ENCODE data around the gene TBC1D2. TPM values are rescaled to one million over a fixed set of nuclear protein-coding genes. Genes with fewer than 3 reads are reported as not detected.

Gene TBC1D2
- total and polyA plus RNA-seq, 2 donors (not counting 3 experiments of a cell fraction or from before 2014, with no cell fraction given): 3.4 to 4.5 TPM

DNA sequence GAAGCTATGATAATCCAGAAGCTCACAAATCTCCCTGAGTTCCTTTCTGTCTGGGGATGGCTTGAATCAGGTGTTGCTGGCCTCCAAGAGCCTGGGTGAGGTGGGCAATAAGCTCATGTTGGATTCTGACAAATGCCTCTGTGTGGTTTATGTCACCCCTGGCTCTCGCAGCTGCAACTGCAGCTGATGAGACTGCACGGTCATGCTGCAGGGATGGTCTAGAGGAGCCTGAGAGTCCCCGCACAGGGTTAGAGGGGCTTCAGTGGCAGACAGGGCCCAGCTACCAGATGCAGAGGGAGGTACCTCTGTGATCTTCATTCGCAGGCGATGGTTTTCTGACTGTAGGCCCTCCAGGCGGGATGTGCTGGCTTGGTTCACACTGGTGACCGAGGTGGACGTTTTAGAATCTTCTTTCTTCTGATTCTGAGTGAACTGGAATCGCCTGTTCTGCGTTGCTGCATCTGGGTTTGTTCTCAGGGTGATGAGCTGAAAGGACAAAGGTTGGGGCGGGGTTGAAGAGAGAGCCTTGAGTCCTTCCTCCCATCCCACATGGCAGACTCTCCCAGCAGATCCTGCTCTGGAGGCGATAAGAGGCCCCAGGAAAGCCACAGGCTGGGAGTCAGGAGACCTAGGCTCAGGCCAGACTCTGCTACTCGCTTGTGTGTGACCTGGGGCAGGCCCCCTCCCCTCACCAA is 47.6 kb upstream of the TBC1D2 start:
- Histone ChIP-seq H3K9ac (replicated peaks; ENCODE audit: extremely low read depth, insufficient read depth, low read length) (no peak overlapping the region), H3K4me3 (replicated peaks in 1 of 3; ENCODE audit: insufficient read depth in 1 of 3, low read depth in 1 of 3, low read length in 3 of 3) (no peak overlapping the region), H3K27me3 (ENCODE audit: control insufficient read depth in 2 of 2, insufficient read depth in 2 of 2, low read length in 2 of 2) (no peaks in the 10 kb centered on the region), H3K9me1 (replicated peaks; ENCODE audit: control insufficient read depth, extremely low read depth, insufficient read depth, low read length) (no peaks in the 10 kb centered on the region), H3K4me2 (ENCODE audit: insufficient read depth, low read length) (no peak overlapping the region), H3K4me1 (ENCODE audit: control insufficient read depth, extremely low read depth, insufficient read depth, low read length) (peaks cover 6% of the 10 kb centered on the region), H3K27ac (ENCODE audit: insufficient read depth, low read depth, low read length) (no peak overlapping the region), H4K20me1 (replicated peaks; ENCODE audit: control insufficient read depth, extremely low read depth, insufficient read depth, low read length) (no peaks in the 10 kb centered on the region), H2AFZ (ENCODE audit: low read depth, low read length) (no peak overlapping the region), H3K36me3 (ENCODE audit: control insufficient read depth in 2 of 2, extremely low read depth in 1 of 2, insufficient read depth in 2 of 2, low read length in 2 of 2) (no peaks in the 10 kb centered on the region), H3K79me2 (ENCODE audit: control insufficient read depth, insufficient read depth, low read length) (no peaks in the 10 kb centered on the region), H3K9me3 (replicated peaks; ENCODE audit: control insufficient read depth, insufficient read depth, low read length) (no peaks in the 10 kb centered on the region)
- DNase-seq (ENCODE audit: low read depth, low spot score): no peak
- ChIA-PET CTCF (interaction anchor here (0.7 kb wide), 2 partner anchors 473 to 505 kb away, joined by 3 to 4 read pairs; no protein-coding TSS in a partner anchor), POLR2A (no interaction called here)
- intact Hi-C loops (cut with micrococcal nuclease) (no loop called here), dilution Hi-C loops (cut with MboI; ENCODE audit: extremely low pct_ligation_motif_present, low sequenced_read_pairs) (no loop called here)
- no peak for FAIRE-seq
- BruUV-seq (replicated peaks): no TSS peak
- TF ChIP-seq POLR2AphosphoS5 (IDR thresholded peaks at IDR 0.05; ENCODE audit: insufficient read depth, low read depth, low read length): no peak
- TF ChIP-seq, protein P1, sequence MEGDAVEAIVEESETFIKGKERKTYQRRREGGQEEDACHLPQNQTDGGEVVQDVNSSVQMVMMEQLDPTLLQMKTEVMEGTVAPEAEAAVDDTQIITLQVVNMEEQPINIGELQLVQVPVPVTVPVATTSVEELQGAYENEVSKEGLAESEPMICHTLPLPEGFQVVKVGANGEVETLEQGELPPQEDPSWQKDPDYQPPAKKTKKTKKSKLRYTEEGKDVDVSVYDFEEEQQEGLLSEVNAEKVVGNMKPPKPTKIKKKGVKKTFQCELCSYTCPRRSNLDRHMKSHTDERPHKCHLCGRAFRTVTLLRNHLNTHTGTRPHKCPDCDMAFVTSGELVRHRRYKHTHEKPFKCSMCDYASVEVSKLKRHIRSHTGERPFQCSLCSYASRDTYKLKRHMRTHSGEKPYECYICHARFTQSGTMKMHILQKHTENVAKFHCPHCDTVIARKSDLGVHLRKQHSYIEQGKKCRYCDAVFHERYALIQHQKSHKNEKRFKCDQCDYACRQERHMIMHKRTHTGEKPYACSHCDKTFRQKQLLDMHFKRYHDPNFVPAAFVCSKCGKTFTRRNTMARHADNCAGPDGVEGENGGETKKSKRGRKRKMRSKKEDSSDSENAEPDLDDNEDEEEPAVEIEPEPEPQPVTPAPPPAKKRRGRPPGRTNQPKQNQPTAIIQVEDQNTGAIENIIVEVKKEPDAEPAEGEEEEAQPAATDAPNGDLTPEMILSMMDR (IDR thresholded peaks at IDR 0.05; ENCODE audit: extremely low read depth in 1 of 2, insufficient read depth in 1 of 2, low read depth in 1 of 2, low read length in 2 of 2): no peak
- TF ChIP-seq MYC (IDR thresholded peaks at IDR 0.05; ENCODE audit: low read depth, low read length): no peak
- TF ChIP-seq JUN (IDR thresholded peaks at IDR 0.05; ENCODE audit: borderline replicate concordance, insufficient read depth, insufficient read length, low read depth): no peak
- no peak for TF ChIP-seq POLR2A (IDR thresholded peaks at IDR 0.05; ENCODE audit: low read depth, low read length)
- TF ChIP-seq, protein P2, sequence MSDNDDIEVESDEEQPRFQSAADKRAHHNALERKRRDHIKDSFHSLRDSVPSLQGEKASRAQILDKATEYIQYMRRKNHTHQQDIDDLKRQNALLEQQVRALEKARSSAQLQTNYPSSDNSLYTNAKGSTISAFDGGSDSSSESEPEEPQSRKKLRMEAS (IDR thresholded peaks at IDR 0.05; ENCODE audit: insufficient read depth, insufficient read length): no peak
- TF ChIP-seq FOS (IDR thresholded peaks at IDR 0.05; ENCODE audit: borderline replicate concordance, insufficient read depth, low read length): no peak
- TF ChIP-seq EZH2 (IDR thresholded peaks at IDR 0.05; ENCODE audit: borderline replicate concordance, low read depth, low read length, severe bottlenecking): no peak
- no peak for TF ChIP-seq GATA2 (IDR thresholded peaks at IDR 0.05; ENCODE audit: insufficient read depth, insufficient read length, low read depth, low read length)

All from endothelial cell of umbilical vein (primary cell).